ENCODE results near the gene TTC39C.

Gene TTC39C

GRCh38 chr18:24103320-24104021 lies 88.9 kb downstream of the TTC39C start:
- no peaks in the 10 kb centered on the region for H3K4me1 ChIP-seq (ENCODE audit: control extremely low read depth in 1 of 4, control insufficient read depth in 4 of 4, insufficient read depth in 4 of 4, low read length in 3 of 4)
- 100% methylated on average over 2 of the region's 6 CpGs for WGBS (ENCODE audit: insufficient coverage)
- H3K36me3 ChIP-seq (ENCODE audit: control insufficient read depth in 4 of 4, insufficient read depth in 4 of 4, low read length in 3 of 4), result peaks cover 0 to 26% (median 11%) of the 10 kb centered on the region in 4 experiments
- POLR2A ChIA-PET, result no interaction called here
- CTCF ChIA-PET, result interaction anchor here (0.7 kb wide), 1 partner anchor 104 kb away, joined by 3 read pairs; no protein-coding TSS in a partner anchor
- H3K4me3 ChIP-seq (ENCODE audit: control insufficient read depth in 1 of 7, extremely low read depth in 1 of 7, insufficient read depth in 4 of 7, low read depth in 2 of 7, low read length in 6 of 7), result no peak overlapping the region
- no peak for DNase-seq
- H3K27me3 ChIP-seq (replicated peaks in 2 of 5; ENCODE audit: control insufficient read depth in 4 of 5, insufficient read depth in 5 of 5, low read length in 4 of 5), result no peaks in the 10 kb centered on the region
- no peak overlapping the region for H3K27ac ChIP-seq (ENCODE audit: insufficient read depth in 1 of 2, low read depth in 1 of 2, low read length in 2 of 2, poor library complexity in 1 of 2, severe bottlenecking in 2 of 2)
- peaks cover 0 to 3% (median 0%) of the 10 kb centered on the region in 5 experiments for H3K9me3 ChIP-seq (ENCODE audit: control extremely low read depth in 1 of 5, control insufficient read depth in 4 of 5, insufficient read depth in 2 of 5, low read depth in 1 of 5, low read length in 4 of 5)

GRCh38 chr18:24104486-24104885 lies 89.9 kb downstream of the TTC39C start:
- no peaks in the 10 kb centered on the region for H3K4me1 ChIP-seq (ENCODE audit: control extremely low read depth in 1 of 4, control insufficient read depth in 4 of 4, insufficient read depth in 4 of 4, low read length in 3 of 4)
- no peaks in the 10 kb centered on the region for H3K27me3 ChIP-seq (replicated peaks in 2 of 5; ENCODE audit: control insufficient read depth in 4 of 5, insufficient read depth in 5 of 5, low read length in 4 of 5)
- H3K27ac ChIP-seq (ENCODE audit: insufficient read depth in 1 of 2, low read depth in 1 of 2, low read length in 2 of 2, poor library complexity in 1 of 2, severe bottlenecking in 2 of 2), result no peak overlapping the region
- H3K9me3 ChIP-seq (ENCODE audit: control extremely low read depth in 1 of 5, control insufficient read depth in 4 of 5, insufficient read depth in 2 of 5, low read depth in 1 of 5, low read length in 4 of 5), result no peaks in the 10 kb centered on the region
- POLR2A ChIA-PET, result no interaction called here
- peaks cover 0 to 26% (median 8%) of the 10 kb centered on the region in 4 experiments for H3K36me3 ChIP-seq (ENCODE audit: control insufficient read depth in 4 of 4, insufficient read depth in 4 of 4, low read length in 3 of 4)
- no peak overlapping the region for H3K4me3 ChIP-seq (ENCODE audit: control insufficient read depth in 1 of 7, extremely low read depth in 1 of 7, insufficient read depth in 4 of 7, low read depth in 2 of 7, low read length in 6 of 7)
- DNase-seq, result no peak
- CTCF ChIA-PET, result interaction anchor here (0.7 kb wide), 1 partner anchor 105 kb away, joined by 3 read pairs; no protein-coding TSS in a partner anchor
- WGBS (ENCODE audit: insufficient coverage), result 100% methylated on average over 1 of the region's 4 CpGs

- peaks cover 0 to 14% (median 6%) of the 10 kb centered on the region in 4 experiments for H3K36me3 ChIP-seq (ENCODE audit: control insufficient read depth in 4 of 4, insufficient read depth in 4 of 4, low read length in 3 of 4)
- DNase-seq, result no peak
- H3K9me3 ChIP-seq (ENCODE audit: control extremely low read depth in 1 of 5, control insufficient read depth in 4 of 5, insufficient read depth in 2 of 5, low read depth in 1 of 5, low read length in 4 of 5), result no peaks in the 10 kb centered on the region
- ChIA-PET CTCF (no interaction called here), POLR2A (no interaction called here)
- no CpG with 5 or more reads among the region's 1 CpG for WGBS (ENCODE audit: insufficient coverage)
- H3K4me1 ChIP-seq (ENCODE audit: control extremely low read depth in 1 of 4, control insufficient read depth in 4 of 4, insufficient read depth in 4 of 4, low read length in 3 of 4), result no peaks in the 10 kb centered on the region
- no peak overlapping the region for H3K4me3 ChIP-seq (ENCODE audit: control insufficient read depth in 1 of 7, extremely low read depth in 1 of 7, insufficient read depth in 4 of 7, low read depth in 2 of 7, low read length in 6 of 7)
- no peak overlapping the region for H3K27ac ChIP-seq (ENCODE audit: insufficient read depth in 1 of 2, low read depth in 1 of 2, low read length in 2 of 2, poor library complexity in 1 of 2, severe bottlenecking in 2 of 2)
- no peaks in the 10 kb centered on the region for H3K27me3 ChIP-seq (replicated peaks in 2 of 5; ENCODE audit: control insufficient read depth in 4 of 5, insufficient read depth in 5 of 5, low read length in 4 of 5)
Observed at GRCh38 chr18:24108641-24109040, 94.1 kb downstream of the TTC39C start.

- H3K4me3 ChIP-seq (ENCODE audit: control insufficient read depth in 1 of 7, extremely low read depth in 1 of 7, insufficient read depth in 4 of 7, low read depth in 2 of 7, low read length in 6 of 7), result no peak overlapping the region
- WGBS (ENCODE audit: insufficient coverage), result 100% methylated on average over 1 of the region's 2 CpGs
- DNase-seq, result no peak
- no peaks in the 10 kb centered on the region for H3K9me3 ChIP-seq (ENCODE audit: control extremely low read depth in 1 of 5, control insufficient read depth in 4 of 5, insufficient read depth in 2 of 5, low read depth in 1 of 5, low read length in 4 of 5)
- CTCF ChIA-PET, result interaction anchor here (0.6 to 0.9 kb wide), 3 partner anchors 87 to 493 kb away, joined by 3 read pairs; no protein-coding TSS in a partner anchor
- H3K27me3 ChIP-seq (replicated peaks in 2 of 5; ENCODE audit: control insufficient read depth in 4 of 5, insufficient read depth in 5 of 5, low read length in 4 of 5), result no peaks in the 10 kb centered on the region
- no peak overlapping the region for H3K27ac ChIP-seq (ENCODE audit: insufficient read depth in 1 of 2, low read depth in 1 of 2, low read length in 2 of 2, poor library complexity in 1 of 2, severe bottlenecking in 2 of 2)
- POLR2A ChIA-PET, result no interaction called here
- H3K4me1 ChIP-seq (ENCODE audit: control extremely low read depth in 1 of 4, control insufficient read depth in 4 of 4, insufficient read depth in 4 of 4, low read length in 3 of 4), result peaks cover 8 to 15% (median 10%) of the 10 kb centered on the region in 4 experiments
- H3K36me3 ChIP-seq (ENCODE audit: control insufficient read depth in 4 of 4, insufficient read depth in 4 of 4, low read length in 3 of 4), result peaks cover 0 to 13% (median 7%) of the 10 kb centered on the region in 4 experiments
Observed at GRCh38 chr18:24111936-24112335, 97.4 kb downstream of the TTC39C start.

GRCh38 chr18:24112464-24112863 lies 97.9 kb downstream of the TTC39C start:
- H3K36me3 ChIP-seq (ENCODE audit: control insufficient read depth in 4 of 4, insufficient read depth in 4 of 4, low read length in 3 of 4), result peaks cover 0 to 13% (median 7%) of the 10 kb centered on the region in 4 experiments
- POLR2A ChIA-PET, result interaction anchor here (0.6 kb wide), 1 partner anchor 233 kb away, joined by 5 read pairs; no protein-coding TSS in a partner anchor
- CTCF ChIA-PET, result interaction anchor here (0.6 to 0.9 kb wide), 3 partner anchors 87 to 494 kb away, joined by 3 read pairs; no protein-coding TSS in a partner anchor

GRCh38 chr18:24112874-24113615 lies 98.5 kb downstream of the TTC39C start:
- peaks cover 0 to 13% (median 7%) of the 10 kb centered on the region in 4 experiments for H3K36me3 ChIP-seq (ENCODE audit: control insufficient read depth in 4 of 4, insufficient read depth in 4 of 4, low read length in 3 of 4)
- no peaks in the 10 kb centered on the region for H3K9me3 ChIP-seq (ENCODE audit: control extremely low read depth in 1 of 5, control insufficient read depth in 4 of 5, insufficient read depth in 2 of 5, low read depth in 1 of 5, low read length in 4 of 5)
- H3K4me1 ChIP-seq (ENCODE audit: control extremely low read depth in 1 of 4, control insufficient read depth in 4 of 4, insufficient read depth in 4 of 4, low read length in 3 of 4), result peaks cover 8 to 15% (median 10%) of the 10 kb centered on the region in 4 experiments
- H3K27ac ChIP-seq (ENCODE audit: insufficient read depth in 1 of 2, low read depth in 1 of 2, low read length in 2 of 2, poor library complexity in 1 of 2, severe bottlenecking in 2 of 2), result no peak overlapping the region
- H3K4me3 ChIP-seq (ENCODE audit: control insufficient read depth in 1 of 7, extremely low read depth in 1 of 7, insufficient read depth in 4 of 7, low read depth in 2 of 7, low read length in 6 of 7), result no peak overlapping the region
- ChIA-PET POLR2A (interaction anchor here (0.6 kb wide), 1 partner anchor 234 kb away, joined by 5 read pairs; no protein-coding TSS in a partner anchor), CTCF (interaction anchor here (0.6 kb wide), 1 partner anchor 194 kb away, joined by 3 read pairs; no protein-coding TSS in a partner anchor)
- DNase-seq, result no peak
- H3K27me3 ChIP-seq (replicated peaks in 2 of 5; ENCODE audit: control insufficient read depth in 4 of 5, insufficient read depth in 5 of 5, low read length in 4 of 5), result no peaks in the 10 kb centered on the region
- 92% methylated on average over 12 of the region's 15 CpGs for WGBS (ENCODE audit: insufficient coverage)

More at GRCh38 chr18:24112464-24112863, 97.9 kb downstream of the TTC39C start:
- no peaks in the 10 kb centered on the region for H3K9me3 ChIP-seq (ENCODE audit: control extremely low read depth in 1 of 5, control insufficient read depth in 4 of 5, insufficient read depth in 2 of 5, low read depth in 1 of 5, low read length in 4 of 5)
- no peak for DNase-seq
- H3K4me3 ChIP-seq (ENCODE audit: control insufficient read depth in 1 of 7, extremely low read depth in 1 of 7, insufficient read depth in 4 of 7, low read depth in 2 of 7, low read length in 6 of 7), result no peak overlapping the region
- no peaks in the 10 kb centered on the region for H3K27me3 ChIP-seq (replicated peaks in 2 of 5; ENCODE audit: control insufficient read depth in 4 of 5, insufficient read depth in 5 of 5, low read length in 4 of 5)
- H3K27ac ChIP-seq (ENCODE audit: insufficient read depth in 1 of 2, low read depth in 1 of 2, low read length in 2 of 2, poor library complexity in 1 of 2, severe bottlenecking in 2 of 2), result no peak overlapping the region
- peaks cover 8 to 15% (median 10%) of the 10 kb centered on the region in 4 experiments for H3K4me1 ChIP-seq (ENCODE audit: control extremely low read depth in 1 of 4, control insufficient read depth in 4 of 4, insufficient read depth in 4 of 4, low read length in 3 of 4)
- WGBS (ENCODE audit: insufficient coverage), result 100% methylated on average over 2 of the region's 4 CpGs

Data from common myeloid progenitor, CD34-positive (primary cell).